Activated CD4-positive, CD25-positive, alpha-beta regulatory T cell treated with anti-CD3 and anti-CD28 coated beads, Interleukin-2, amount 50 U/mL, for 16 hours (primary cell): ENCODE measurements around the gene PBX2.
"Not testable (repeated sequence)": the region's sequence is repeated elsewhere in the genome, so short reads cannot be mapped to it uniquely, and the experiment has no call there.

ENCODE experiments used
- DNase-seq: peaks from one replicate; pipeline ENCODE4 v3.0.0-alpha.2; 2020; ENCODE audit warnings: low read depth, low spot score

Gene PBX2

DNA sequence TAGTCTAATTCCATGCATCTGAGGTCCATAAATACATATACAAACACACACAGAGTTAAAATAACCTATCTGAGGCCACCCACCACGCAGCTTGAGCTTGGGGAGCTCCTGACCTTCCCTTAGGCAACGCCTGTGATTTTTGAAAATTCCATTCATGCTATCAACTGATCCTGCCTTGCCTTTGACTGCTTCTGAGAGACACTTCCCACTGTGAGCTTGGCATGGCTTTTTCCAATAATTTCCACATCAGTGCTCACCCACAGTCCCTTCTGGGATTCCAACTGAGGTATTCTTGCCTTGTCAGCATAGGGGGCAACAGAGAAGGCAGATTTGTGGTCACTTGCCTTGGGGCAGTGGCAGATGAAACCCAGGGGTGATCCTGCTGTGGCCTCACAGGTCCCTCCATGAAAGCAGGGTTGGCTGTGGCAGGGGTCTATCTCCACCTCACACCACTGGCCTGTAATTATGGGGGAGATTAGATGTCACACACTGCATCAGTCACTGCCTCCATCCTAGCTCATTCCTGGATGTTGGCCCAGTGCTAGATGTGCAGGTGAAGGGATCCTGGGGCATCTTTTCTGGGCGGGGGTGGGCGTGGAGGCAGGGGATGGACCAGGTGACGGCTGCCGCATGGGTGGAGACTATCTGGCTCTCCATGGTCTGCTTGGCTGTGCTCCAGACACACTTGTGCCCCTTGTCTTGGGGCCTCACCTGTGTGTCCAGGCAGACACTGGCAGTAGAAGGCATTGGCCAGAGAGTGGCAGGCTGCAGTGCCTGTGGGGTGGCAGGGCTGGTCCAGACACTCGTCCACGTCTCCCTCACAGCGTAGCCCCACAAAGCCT is 13.6 kb upstream of the PBX2 start:
- no peak for DNase-seq

DNA sequence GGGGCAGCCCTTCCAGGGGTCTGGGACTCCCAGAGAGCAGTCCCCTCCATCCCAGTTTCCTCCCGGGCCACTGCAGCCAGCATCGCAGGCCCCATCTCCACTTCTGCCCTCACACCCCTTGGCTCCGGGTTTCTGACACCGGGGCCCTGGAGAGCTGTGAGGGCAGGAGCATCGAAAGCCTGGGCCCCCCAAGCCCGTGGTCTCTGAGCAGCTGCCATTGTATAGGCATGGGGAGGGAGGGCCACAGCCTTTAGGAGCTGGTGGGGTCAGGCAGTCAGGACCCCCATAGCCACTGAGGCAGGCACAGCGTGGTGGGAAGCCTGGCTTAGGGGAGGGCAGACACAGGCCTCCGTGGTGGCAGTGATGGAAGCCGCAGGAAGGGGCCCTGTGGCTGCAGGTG is 12.2 kb upstream of the PBX2 start:
- DNase-seq, result no peak

DNA sequence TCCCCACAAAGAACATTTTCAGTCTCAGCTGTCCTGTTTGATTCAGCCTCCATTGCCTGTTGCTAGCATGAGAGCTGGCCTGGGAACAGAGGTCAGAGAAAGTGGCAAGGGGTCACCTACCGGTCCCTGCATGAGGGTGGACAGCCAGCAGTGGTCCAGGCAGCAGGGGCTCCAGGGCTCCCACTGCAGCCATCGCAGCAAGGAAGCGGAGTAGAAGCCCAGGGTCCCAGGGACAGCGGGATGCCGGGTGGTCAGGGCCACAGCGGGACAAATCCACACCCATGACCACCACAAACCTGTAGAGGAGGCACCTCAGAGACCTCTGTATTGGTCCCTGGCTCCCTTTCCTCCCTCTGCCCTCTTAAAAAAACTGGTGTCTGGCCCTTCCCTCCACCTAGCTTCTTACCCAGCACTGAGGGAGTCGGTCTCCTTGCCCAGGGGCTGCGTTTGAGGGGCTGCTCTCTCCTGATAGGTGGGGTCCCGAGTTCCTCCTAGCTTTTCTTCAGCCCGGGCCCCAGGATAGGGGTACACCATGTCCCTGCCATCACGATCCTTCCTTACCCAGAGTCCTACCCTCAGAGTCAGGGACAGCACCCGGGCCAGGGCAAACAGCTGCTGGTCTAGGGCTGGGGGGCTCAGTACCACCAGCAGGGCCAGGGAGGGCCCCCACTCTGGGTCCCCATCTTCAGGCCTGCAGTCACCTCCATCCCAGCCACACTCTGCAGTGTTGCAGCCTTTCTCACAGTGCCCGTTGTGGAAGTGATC is 10.9 kb upstream of the PBX2 start:
- no peak for DNase-seq

DNA sequence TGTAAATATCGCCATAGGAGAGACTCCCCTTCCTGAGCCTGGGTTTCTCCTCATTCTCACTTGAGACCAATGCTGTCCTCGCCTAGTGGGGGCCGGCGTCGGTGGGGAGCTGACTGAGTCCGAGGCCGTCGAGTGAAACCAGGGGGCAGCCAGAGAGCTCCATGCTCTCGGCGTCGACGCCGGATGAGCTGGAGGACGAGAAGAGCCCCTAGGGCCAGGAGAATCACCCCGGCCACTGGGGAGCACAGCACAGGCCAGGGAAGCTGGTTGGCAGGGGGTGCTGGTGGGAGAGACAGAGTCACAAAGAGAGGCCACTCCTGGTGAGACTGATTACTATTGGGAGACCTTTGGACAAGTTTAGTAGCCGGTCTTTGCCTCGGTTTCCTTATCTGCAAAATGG is 8.9 kb upstream of the PBX2 start:
- DNase-seq, result no peak

DNA sequence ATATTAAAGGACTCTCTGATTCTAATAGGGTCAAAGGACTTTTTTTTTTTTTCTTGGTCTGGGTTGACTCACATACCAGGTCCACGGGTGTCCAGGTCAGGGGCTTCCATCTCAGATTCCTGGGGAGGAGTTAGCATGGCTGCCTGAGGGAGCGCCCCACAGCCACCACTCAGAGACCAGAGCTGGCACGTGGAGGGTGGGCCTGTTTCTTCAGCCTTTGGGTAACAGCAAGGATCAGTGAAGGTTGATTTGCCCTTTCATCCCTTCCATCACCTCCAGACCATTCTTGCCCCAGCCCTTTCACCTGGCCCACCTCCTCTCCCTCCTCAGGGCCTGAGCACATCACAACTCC is 8.3 kb upstream of the PBX2 start:
- no peak for DNase-seq

DNA sequence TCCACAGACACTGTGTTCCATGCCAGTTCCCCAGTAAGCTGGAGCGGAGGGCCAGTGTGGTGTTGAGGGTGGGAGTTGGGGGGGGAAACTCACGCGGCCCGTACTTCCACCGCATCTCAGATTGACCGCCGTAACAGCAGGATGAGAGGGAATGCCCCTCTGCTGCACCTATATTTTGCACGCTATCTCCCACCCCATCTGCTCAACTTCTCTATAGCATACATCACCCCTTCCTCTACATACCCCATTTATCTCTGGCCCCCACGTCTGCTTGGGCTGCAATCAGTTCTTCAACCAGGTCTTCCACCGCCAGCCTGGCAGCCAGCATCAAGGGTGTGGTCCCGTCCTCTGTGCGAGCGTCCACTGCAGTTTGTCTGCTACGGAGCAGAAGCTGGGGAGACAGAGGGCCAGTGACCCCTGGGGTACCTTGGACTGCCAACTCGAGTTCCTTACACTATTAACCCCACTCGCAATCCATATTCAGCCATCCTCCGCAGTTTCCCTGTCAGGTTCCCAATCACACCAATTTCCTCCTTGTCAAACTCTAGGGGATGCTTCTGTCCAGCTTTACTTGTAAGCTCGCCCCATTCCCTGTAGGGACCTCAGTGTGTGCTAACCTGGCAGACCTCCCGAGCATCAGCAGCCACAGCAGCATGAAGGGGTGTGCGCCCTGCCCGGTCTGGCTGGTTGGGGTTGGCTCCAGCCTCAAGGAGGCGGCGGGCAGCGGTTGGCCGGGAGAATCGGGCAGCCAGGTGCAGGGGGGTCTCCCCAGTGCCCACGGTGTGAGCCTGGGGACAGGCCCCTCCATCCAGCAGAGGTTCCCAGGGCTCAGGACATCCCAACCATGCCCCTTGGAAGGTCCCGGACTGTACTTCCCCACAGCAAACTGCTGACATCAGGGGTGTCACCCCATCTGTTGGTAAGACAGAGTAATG is 6.9 kb upstream of the PBX2 start:
- DNase-seq, result no peak

DNA sequence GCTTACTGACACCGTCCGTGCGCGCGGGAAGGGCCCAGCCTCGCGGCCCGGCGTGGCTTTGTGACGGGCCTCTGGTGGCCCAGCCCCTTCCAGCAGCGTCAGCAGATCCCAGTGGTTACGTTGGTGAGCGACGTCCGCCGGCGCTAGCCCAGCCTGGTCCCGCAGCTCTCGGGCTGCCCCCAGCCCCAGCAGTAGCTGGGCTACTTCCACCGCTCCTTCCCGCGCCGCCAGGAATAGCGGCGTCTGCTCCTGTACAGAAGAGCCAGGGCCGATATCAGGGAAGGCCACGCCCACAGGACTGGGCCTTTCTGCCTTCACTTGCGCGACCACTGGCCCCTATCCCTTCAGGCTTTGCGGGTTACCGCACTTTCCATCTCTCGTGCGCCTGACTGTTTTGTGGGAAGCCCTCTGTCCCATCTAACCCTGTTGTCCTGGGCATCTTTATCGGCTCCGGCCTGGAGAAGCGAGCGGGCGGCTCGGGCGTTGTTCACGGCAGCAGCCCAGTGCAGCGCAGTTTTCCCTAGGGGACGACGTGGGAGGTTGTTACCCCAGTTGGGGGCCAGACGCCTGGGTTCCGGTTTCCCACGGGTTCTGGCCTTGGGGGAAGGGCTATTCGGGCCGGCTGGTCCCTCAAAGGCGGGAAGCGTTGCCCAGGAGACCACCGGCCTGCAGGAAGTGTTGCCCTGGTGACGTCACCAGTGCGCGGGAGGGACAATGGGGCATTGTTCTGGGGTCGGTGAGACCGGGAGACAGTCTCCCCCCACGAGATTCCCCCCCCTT is 6.1 kb upstream of the PBX2 start:
- DNase-seq, result no peak

DNA sequence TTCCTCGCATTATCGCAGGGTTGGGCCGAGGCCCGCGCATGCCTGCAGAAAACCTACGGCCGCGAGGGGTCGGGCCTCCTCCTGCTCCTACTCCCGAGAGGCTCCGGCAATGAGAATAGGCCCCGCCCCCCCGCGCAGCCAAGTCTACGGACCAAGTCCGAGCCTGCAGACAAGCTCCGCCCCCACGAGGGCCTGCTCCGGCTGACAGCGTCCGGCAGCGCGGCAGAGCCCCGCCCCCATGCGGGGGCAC is 5.6 kb upstream of the PBX2 start:
- peak; percentile 99 for DNase-seq

DNA sequence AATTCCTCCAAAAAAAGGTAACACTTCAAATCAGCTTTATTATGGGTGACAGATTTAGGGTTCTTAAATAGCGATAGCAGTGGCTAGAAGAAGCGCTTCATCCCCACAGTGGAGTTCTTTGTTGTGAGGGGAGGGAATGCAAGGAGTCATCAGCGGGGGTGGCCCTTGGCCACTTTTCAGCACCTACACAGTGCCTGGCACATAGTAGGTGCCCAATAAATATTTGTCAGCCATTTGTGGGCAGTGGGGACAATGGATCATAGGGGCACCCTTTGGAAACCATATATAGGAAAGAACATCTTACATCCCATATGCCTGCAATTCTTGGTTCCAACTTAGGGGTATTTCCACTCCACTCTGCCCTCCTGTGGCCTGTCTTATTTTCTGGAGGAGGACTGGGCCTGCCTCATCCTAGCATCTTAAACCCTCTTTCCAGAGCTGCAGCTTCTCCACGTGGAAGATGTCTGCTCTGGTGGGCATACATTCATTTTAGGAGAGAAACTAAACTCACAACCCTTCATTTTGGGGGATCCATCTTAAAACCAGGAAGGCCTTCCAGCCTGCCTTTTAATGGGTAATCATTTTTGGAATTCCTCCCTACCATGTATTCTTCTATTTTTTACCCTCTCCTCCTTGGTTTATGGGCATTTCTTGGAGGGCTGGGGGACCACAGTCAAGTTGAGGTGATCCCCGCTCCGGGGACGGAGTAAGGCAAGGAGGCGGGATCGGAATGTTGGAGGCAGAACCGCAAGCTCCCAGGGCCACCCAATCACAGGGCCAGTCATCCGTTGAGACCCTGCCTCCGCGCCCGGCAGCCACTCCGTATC is 5.0 kb upstream of the PBX2 start:
- no peak for DNase-seq

DNA sequence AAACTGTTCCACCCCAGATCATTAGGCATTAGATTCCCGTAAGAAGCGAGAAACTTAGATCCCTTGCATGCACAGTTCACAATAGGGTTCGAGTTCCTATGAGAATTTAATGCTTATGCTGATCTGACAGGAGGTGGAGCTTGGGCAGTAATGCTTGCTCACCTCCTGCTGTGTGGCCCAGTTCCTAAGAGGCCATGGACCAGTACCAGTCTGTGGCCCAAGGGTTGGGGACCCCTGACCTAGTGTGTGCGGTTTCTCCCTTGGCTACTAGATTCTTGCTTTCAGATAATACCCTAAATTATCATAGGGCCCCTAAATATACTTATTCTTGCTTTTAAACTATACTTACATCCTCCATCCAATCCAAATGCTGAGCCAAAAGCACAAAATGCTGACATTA is 4.4 kb upstream of the PBX2 start:
- DNase-seq, result no peak

DNA sequence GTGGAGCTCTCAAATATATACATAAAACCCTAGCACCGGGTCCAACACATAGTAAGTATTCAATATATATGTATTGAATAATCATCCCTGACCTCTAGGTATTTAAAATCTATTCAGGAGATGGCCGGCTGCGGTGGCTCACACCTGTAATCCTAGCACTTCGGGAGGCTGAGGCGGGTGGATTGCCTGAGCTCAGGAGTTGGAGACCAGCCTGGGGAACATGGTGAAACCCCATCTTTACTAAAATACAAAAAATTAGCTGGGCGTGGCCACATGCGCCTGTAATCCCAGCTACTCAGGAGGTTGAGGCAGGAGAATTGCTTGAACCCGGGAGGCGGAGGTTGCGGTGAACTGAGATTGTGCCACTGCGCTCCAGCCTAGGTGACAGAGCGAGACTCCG is 3.1 kb upstream of the PBX2 start:
- DNase-seq, result not testable (repeated sequence)

DNA sequence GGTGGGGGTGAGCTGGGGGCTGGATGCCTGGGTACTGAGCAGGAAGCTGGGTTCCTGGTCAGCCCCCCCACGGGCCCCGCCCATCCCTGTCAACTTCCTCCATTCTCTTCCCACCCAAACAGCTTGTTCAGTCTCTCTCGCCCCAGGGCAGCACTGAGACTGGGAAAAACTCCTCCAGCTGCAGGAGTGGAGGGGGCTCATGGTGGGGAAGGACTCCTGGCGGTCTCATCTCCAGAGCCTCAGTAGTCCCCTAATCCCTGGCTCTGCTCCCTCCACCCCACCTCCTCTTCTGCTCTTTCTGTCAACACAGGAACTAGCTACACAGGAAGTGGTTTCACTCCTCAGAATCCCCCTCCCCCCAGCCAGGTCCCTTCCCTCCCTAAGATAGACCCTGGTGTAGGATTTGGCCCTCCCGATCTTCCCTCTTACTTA is 2.6 kb upstream of the PBX2 start, which contains the start of gene GPSM3:
Gene GPSM3, minus strand, starts transcription at position 36 of the 432 bp plus-strand sequence. CDS start 130 bp downstream, outside the sequence.
- DNase-seq, result no peak

DNA sequence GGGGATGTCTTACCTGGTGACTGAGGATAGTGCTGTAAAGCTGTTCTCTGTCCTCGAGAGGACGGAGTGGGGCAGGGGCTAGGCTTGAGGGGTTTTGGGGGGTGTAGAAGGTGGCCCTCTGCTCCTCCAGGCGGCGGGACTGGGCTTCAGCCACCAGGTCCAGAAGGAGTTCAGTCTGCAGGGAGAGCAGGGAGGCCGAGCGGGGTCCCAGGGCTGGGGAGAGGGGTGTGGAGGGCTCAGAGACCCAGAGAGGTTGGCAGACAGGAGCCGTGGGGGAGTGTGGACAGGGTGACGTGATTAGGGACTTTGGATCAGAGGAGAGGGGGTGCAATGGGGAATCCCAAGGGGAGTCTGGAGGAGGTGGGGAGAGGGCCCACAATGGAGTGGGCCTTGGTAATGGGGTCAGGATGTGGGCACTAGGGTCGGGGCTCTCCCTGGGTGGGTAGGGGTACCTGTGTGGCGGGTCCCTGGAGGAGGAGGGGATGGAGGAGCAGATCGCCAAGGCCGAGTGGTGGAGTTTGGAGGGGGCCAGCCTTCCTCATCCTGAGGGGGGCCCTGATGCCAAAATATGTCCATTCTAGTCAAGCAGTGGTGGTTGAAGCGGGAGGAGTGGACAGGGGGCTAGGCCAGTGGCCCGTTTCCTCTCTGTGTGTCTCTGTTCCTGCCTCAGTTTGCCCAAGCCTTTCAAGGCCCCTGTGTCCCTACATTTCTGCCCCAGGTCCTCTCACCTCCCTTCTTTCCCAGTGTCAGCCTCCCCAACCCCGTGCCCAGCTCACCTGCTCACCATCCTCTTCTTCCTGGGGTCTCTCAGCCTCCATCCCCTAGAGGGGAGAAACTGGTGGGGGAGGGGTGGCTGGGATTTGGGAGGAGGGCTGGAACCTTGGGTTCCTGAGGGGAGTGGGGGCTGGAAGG is 1.9 kb upstream of the PBX2 start:
- no peak for DNase-seq

DNA sequence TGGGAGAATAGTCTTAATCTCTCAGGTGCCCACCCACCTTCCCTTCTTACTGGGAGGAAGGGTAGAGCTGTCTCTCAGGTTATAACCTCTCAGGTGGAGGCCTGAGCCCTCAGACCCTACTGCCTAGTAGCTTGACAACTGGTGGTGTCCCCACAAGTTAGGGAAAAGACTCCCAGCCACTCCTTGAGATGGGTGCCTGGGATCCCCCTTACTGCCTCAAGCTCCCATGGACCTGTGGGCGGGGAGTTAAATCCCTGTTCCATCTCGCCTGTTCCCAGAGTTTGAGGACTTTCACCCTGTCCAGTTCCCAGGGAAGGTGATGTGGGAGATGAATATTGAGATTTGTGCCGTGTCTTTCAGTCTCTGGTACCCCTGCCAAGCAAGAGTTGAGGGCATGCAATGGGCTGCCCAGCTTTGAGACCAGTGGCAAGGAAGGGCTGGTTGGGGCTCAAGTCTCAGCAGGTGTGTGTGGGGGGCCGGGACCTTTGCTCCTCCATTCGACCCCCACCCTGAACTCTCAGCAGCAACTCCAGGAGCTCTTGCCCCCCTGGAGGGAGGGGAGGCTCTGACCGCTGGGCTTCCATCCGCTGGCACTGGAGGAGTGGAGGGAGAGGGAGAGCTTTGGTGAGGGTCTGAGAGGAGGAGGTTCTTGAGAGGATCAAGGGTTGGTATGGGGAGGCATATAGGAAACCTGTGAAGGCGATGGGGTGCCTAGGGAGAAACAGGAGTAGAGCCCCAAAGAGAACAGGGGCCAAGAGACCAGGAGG is 1.1 kb upstream of the PBX2 start:
- DNase-seq, result no peak

DNA sequence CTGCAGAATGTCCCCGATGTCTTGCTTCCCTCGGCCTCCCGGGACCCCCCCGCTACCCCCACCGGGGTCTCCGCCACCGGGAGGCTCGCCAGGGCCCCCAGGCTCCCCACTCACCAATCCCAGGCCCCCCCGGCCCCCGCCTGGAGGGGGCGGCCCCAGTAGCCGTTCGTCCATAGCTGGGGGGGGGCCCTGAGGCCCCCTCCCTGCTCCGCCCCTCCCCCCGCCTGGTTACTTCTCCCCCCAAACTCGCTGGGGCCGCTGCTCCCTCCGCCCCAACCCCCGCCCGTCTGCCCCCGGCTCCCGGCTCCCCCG is 304 bp downstream of the PBX2 start:
- no peak for DNase-seq

DNA sequence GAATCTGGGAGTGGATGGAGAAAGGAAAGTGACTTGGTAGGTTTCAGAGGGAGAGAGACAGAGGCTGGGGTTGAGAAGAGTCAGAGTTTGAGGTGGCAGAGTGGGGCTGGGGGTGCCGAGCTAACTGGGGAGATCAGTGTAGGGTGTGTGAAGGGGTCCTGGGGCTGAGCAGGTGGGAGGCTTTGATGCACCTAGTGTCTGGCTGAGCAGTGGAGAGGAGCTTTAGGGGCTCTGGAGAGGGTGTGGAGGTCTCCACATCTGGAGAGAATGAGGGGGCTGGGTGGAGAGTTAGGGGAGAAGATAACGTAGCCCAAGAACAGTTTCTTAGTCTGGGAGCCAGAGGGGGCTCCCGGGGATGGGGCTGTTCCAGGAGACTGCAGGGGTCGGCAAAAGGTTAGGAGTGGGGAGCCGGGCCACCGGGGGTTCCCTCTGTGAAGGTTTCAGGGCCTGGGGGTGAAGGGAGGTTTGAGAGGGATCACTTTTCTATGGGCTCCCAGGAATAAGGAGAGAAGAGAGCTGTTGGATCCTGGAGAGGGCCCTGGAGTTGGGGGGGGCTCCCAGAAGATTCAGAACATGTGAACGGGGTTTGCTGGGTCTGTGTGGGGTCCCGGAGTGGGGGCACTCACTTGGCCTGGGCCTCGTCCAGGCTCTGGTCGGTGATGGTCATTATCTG is 797 bp downstream of the PBX2 start:
- DNase-seq, result no peak

DNA sequence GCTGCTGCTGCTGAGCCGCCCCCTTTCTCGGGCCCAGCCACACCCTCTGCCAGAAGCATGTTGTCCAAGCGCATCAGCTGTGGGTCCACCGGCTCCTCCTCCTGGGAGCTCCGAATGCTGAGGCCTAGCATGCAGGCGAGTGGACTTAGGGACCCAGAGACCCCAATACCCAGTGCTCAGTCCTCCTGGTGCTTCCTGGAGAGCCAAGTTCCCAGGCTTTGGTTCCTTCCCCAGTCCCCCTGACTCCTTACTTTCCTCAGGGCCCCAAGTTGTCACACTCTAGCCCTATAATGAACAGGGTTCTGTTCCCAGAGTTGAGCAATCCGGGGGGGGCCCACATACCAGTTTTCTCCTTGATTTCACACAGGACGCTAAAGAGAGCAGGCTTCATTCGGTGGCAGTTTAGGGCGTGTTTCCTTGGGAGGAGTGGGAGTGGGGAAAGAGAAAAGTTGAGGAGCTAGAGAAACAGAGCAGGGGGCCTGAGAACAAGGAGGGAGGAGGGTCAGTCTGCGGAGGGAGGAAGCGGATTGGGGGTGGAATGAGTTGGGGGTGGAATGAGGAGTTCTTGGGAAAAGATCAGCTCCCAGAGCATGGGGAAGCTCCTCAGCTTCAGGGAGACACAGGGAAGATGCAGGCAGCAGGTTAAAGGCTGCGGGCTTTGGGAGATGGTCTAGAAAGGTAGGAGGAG is 1.5 kb downstream of the PBX2 start:
- no peak for DNase-seq
